Activated CD8-positive, alpha-beta memory T cell treated with anti-CD3 and anti-CD28 coated beads for 4 hours (primary cell): ENCODE data around the gene RPL34.
"Not testable (repeated sequence)": the region's sequence is repeated elsewhere in the genome, so short reads cannot be mapped to it uniquely, and the experiment has no call there.

Experiments used
- DNase-seq, 2 donors: peaks; one replicate each; pipeline ENCODE4 v3.0.0-alpha.2; 2020; ENCODE audit warnings: low read depth in 2 of 2

Gene RPL34

GRCh38 chr4:108620101-108620932 is at the start of gene RPL34:
Gene RPL34, plus strand, starts transcription at chr4:108620576. Its CDS starts 1,384 bp downstream, at chr4:108621960.
- DNase-seq: peak; percentile 97 to 98

DNA sequence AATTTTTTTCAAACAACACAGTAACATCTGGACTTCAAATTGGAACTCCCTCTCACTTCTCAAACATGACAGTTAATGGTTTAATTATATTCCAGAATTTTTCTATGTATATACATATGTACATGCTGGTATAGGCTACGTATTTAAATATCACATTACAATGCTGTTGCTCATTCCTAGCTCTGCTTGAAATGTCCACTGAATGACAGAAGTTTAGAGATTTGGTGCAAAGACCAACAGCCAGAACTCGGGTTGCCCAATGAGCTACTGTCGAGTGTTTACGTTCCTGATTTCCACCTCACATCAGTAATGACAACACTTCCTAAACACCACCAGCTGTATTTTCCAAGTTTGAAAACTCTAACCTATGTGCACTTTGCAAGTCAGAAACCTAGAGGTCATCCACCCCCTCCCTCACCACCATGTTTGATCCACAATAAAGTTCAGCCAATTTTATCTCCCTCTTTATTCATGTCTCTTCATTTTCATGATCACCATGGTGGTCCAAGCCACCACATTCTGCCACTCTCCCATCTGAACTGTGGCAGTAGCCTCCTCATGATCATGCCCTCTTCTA is 49.3 kb upstream of the RPL34 start:
- DNase-seq: no peak

DNA sequence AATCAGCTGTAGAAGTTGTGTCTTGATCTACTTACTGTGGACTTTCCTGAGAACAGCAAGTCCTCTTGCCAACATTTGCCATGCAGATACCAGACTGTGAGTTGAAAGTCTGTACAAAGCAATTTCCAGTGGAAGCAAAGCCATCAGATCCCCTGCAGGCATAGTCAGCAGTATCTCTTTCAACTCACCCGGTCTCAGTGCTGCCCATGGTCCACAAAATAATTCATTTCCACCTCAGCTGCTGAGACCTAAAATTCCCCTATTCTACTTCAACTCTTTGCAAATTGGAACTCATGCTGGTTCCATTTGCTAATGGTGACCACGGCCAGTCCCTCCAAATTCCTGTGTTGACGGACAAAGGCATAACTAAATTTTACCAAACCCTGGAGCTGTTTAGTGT is 46.0 kb upstream of the RPL34 start:
- no peak for DNase-seq

DNA sequence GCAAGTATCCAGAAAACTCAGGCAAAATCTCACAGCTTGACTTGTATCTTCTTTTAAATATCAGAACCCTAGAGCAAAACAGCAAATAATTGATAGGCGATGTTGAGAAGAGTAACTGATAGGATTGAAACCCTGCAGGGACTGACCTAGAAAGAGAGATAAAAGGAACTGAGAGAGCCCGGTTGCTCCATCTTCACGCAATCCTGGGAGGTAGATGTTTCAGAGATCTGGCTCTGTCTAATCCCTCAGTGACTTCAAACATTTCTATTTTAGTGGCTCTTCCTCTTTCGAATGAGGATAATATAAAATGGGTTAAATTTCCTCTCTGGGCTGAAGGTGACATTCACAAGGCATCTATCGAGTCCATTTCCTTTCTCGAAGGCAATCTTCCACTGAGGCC is 39.3 kb upstream of the RPL34 start:
- DNase-seq: no peak

GRCh38 chr4:108586778-108587177 is 33.6 kb upstream of the RPL34 start:
- DNase-seq: no peak

- no peak for DNase-seq
These were observed 31.5 kb upstream of the RPL34 start for GRCh38 chr4:108588878-108589277.

DNA sequence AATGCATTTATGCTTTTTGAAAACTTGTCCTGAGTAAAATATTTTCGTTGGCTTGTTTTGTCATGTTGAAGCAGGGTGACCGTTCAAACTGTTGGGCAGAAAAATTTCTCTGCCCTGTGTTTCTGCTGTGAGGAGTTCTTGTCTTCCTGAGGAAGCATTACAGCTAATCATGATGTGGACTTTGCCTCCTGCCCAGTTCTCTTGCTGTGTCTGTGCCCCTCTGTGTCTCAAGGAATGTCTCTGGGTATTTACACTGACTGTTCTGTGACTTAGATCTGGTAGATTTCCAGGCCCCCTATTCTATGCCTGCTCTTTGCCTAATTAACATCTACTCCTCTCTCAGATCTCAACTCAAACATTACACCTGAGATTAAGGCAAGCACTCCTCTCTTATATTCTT is 30.4 kb upstream of the RPL34 start:
- DNase-seq: no peak

DNA sequence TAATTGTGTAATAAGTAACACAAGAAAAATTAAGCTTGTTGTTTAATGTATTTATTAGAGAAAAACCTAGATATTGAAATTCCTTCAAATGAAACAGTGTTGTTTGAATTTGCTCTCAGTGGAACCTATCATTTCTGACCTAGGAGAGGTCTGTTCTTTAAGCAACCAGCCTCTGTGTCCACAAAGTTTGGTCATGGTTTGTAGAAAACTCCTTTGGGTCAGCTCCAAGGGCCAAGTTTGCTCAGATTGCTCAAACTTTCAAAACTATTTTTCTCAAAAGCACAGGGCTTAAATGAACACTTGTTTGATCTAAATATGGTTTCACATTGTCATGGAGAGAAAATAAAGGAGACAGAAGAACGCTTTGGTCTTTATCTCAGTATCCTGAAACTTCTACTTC is 29.6 kb upstream of the RPL34 start:
- DNase-seq: no peak

DNA sequence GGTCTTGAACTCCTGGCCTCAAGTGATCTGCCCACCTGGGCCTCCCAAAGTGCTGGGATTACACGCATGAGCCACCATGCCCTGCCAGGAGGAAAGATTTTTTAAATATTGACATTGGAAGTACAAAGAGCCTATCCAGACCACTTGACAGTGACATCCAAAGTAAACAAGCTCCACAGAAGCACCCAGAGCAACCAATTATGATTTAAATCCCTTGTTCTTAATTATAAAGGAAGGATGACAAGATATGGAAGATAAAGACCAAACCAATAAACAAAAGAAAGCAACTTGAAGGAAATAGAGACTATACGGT is 27.7 kb upstream of the RPL34 start:
- DNase-seq: no peak

DNA sequence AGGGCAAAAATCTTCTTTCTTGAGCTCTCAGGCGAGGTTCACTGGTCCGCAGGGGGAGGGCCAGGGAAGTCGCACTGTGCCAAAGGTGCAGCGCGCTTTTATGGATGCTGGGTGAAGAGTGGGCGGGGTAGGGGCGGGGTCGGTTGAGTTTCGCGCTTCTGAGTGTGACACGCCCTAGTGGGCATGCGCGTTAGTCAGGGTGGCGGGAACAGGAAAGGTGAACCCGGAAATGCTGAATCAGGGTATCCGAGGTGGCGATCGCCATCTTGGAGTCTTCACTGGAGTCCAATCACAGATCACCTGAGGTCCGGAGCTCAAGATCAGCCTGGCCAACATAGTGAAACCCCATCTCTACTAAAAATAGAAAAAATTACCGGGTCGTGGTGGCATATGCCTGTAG is 26.1 kb upstream of the RPL34 start:
- DNase-seq: not testable (repeated sequence)

- no peak for DNase-seq
These were observed 24.0 kb upstream of the RPL34 start for GRCh38 chr4:108596344-108596743.

GRCh38 chr4:108601106-108601505 is 19.3 kb upstream of the RPL34 start:
- DNase-seq: no peak

DNA sequence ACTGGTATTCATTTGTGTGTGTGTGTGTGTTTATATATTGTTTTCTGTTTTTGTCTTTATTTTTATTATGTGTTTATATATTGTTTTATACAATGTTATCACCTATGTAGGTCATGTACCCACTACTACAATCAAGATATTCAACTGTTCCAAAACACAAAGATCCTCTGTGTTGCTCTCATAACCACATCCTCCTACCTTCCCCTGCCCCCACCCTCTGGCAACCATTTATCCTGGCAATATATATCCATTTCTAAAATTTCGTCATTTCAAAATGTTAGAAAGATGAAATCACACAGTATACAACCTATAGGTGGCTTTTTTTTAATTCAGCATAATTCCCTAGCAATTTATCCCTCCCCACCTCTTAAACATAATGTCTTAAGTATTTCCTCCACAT is 18.8 kb upstream of the RPL34 start:
- no peak for DNase-seq

DNA sequence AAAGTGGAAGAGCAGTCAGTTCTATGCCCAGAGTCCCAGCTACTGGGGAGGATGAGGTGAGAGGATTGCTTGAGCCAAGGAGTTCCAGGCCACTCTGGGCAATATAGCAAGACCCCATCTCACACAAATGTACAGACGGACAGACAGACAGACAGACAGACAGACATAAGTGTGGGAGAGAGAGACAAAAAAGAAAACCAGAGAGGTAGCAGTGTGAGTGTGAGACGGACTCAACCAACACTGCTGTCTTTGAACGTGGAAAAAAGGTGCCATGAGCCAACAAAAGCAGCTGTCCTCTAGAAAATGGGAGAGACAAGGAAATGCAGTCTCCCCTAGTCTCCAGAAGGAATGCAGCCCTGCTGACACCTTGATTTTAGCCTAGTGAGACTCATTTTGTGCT is 18.2 kb upstream of the RPL34 start:
- DNase-seq: no peak

DNA sequence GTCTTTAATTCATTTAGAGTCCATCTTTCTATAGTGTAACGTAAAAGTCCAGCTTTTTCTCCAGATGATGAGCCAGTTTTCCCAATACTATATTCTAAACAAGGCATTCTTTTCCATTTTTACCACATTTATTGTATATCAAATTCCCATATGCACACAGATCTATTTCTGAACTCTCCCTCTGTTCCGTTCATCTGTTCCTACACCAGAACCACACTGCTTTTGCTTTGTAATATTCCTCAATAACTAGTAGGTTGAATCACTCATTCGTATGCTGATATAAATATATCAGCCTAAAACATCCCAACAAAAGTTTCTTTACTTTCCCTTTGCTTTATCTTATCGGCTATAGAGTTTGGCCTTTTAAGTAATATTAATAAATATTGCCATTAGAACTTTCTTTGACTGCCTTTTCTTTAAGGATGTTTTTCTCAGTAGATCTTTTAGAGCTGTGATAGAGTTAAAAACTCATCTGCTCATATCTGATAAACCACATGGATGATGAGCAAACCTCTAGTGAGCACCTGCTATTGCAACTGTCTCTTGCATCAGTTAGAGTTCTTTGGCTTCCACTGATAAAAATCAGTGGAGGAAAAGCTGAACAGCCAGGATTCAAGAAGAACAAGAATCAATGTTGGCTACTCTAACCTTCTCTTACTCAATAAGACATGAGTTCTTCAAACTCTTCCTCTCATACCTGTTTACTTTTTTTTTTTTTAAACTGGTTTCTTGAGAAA is 13.1 kb upstream of the RPL34 start:
- DNase-seq: no peak

DNA sequence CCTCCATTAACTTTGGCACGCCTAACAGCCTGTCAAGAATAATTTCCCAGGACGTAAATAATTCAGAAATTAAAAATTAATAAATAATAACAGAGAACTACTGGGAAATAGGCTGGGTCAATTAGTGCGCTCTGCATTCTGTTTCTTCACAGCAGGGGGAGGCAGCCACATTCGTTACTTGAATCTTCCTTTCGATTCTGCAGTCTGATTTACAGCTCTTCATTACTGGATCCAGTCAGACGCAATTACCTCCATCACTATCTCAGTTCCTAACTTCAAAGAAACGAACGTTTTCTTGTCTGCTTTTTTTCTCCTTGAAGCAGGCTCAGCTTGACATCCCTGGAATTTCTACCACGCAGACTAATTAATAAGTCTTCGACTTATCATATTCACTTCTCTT is 9.0 kb upstream of the RPL34 start:
- no peak for DNase-seq

- no peak for DNase-seq
These were observed 8.0 kb upstream of the RPL34 start for GRCh38 chr4:108612365-108612764.

DNA sequence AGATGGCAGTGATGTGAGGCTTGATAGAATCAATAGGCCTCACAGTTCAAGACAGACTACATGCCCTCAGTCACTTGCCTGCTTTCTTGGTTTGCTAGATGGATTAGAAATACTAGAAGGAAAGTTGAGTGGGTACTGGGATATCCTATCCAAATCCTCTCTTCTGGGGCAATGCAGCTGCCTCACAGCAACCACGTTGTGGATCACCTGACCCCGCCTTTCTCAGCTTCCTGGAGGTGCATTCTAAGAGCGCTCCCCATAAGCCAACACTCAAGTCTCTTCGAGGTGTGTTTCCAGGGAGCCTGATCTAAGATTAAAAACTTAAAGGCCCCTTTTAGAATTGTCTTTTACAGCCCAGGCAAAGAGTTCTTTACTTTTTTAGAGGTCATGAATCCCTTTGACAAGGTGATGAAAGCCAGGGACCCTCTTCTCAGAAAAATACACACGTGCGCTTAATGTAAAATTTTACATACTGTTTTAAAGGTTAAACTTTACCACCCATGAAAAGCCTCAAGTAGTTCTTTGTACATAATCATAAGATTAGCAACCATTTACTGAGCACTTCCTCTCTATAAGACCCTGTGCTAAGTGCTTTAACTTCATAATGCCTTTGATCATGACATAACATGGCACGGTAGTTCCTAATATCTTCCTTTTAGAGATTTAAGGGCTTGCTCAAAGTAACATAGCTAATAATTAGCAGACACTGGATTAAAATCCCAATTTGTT is 840 bp upstream of the RPL34 start:
- no peak for DNase-seq

GRCh38 chr4:108620933-108621905 is 843 bp downstream of the RPL34 start:
- no peak for DNase-seq

DNA sequence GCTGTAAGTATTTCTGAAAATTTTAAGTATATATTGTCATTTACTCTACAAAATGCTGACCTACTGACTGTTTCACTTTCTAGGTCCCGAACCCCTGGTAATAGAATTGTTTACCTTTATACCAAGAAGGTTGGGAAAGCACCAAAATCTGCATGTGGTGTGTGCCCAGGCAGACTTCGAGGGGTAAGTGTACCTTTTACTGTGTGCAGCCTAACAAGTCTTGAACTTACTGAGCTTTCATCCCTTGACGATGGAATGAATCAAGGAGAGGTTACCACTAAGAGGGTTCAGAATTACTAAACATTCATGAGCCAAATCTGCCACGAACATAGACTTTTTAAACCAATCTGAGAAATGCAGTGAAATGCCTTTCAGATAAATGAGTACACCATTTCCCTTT is 1.6 kb downstream of the RPL34 start:
- no peak for DNase-seq

DNA sequence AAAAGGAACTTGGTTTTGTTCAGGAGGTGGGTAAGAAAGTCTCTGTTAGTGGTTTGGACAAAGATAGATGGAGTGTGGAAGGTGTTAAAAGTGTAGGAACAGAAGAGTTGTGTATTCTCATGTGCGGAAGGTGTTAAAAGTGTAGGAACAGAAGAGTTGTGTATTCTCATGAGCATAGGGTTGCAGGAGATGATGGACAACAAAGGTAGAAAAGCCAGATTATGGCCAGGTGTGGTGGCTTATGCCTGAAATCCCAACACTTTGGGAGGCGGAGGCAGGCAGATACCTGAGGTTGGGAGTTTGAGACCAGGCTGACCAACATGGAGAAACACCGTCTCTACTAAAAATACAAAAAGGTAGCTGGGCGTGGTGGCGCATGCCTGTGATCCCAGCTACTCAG is 2.5 kb downstream of the RPL34 start:
- DNase-seq: no peak
